OCI-M2 (cell line): ENCODE data around the gene ENOSF1.
"Not testable (repeated sequence)": the region's sequence is repeated elsewhere in the genome, so short reads cannot be mapped to it uniquely, and the experiment has no call there.

ENCODE experiments used
- DNase-seq: peaks from one replicate; lab custom pipeline; 2025; ENCODE audit not compliant: unreplicated experiment; lab: John Stamatoyannopoulos, UW

ENOSF1 gene

GRCh38 chr18:712401-713134, at the start of gene ENOSF1:
TSS of gene ENOSF1 (minus strand) at chr18:712630. CDS start at chr18:712587, 43 bp downstream.
- DNase-seq, result no peak

GRCh38 chr18:759864-760263, 47.4 kb upstream of the ENOSF1 start:
- DNase-seq, result not testable (repeated sequence)

- no peak for DNase-seq
Measured at GRCh38 chr18:755506-755905, 43.1 kb upstream of the ENOSF1 start.

GRCh38 chr18:754656-755055, 42.2 kb upstream of the ENOSF1 start:
- DNase-seq, result no peak

- no peak for DNase-seq
Measured at GRCh38 chr18:750456-750855, 38.0 kb upstream of the ENOSF1 start.

- DNase-seq, result no peak
Measured at GRCh38 chr18:744832-745597, 32.6 kb upstream of the ENOSF1 start.

GRCh38 chr18:741931-742512, 29.6 kb upstream of the ENOSF1 start:
- DNase-seq, result peak; percentile 10

- no peak for DNase-seq
Measured at GRCh38 chr18:732371-732770, 19.9 kb upstream of the ENOSF1 start.

GRCh38 chr18:731185-731584, 18.8 kb upstream of the ENOSF1 start:
- no peak for DNase-seq

GRCh38 chr18:730692-731091, 18.3 kb upstream of the ENOSF1 start:
- no peak for DNase-seq

- not testable (repeated sequence) for DNase-seq
Measured at GRCh38 chr18:730120-730519, 17.7 kb upstream of the ENOSF1 start.

- DNase-seq, result no peak
Measured at GRCh38 chr18:725646-726045, 13.2 kb upstream of the ENOSF1 start.

GRCh38 chr18:723541-724080, 11.2 kb upstream of the ENOSF1 start:
- DNase-seq, result no peak

- no peak for DNase-seq
Measured at GRCh38 chr18:717003-717402, 4.6 kb upstream of the ENOSF1 start.

- DNase-seq, result no peak
Measured at GRCh38 chr18:715626-716025, 3.2 kb upstream of the ENOSF1 start.

GRCh38 chr18:713135-713490, 683 bp upstream of the ENOSF1 start:
- DNase-seq, result no peak

GRCh38 chr18:711657-712400, 601 bp downstream of the ENOSF1 start:
- no peak for DNase-seq

GRCh38 chr18:711310-711656, 1.1 kb downstream of the ENOSF1 start:
- DNase-seq, result peak; percentile 29

- DNase-seq, result no peak
Measured at GRCh38 chr18:710418-711300, 1.8 kb downstream of the ENOSF1 start.

GRCh38 chr18:709771-710170, 2.7 kb downstream of the ENOSF1 start:
- no peak for DNase-seq
